GM19025 (cell line): ENCODE measurements around the gene FOXF1.

Experiments
- ATAC-seq: cut with Tn5 transposase; IDR thresholded peaks from one replicate; pipeline ENCODE4 v1.9.1; 2021; ENCODE audit warnings: mild to moderate bottlenecking, low read depth, moderate library complexity; ENCODE audit not compliant: unreplicated experiment

Gene FOXF1

DNA sequence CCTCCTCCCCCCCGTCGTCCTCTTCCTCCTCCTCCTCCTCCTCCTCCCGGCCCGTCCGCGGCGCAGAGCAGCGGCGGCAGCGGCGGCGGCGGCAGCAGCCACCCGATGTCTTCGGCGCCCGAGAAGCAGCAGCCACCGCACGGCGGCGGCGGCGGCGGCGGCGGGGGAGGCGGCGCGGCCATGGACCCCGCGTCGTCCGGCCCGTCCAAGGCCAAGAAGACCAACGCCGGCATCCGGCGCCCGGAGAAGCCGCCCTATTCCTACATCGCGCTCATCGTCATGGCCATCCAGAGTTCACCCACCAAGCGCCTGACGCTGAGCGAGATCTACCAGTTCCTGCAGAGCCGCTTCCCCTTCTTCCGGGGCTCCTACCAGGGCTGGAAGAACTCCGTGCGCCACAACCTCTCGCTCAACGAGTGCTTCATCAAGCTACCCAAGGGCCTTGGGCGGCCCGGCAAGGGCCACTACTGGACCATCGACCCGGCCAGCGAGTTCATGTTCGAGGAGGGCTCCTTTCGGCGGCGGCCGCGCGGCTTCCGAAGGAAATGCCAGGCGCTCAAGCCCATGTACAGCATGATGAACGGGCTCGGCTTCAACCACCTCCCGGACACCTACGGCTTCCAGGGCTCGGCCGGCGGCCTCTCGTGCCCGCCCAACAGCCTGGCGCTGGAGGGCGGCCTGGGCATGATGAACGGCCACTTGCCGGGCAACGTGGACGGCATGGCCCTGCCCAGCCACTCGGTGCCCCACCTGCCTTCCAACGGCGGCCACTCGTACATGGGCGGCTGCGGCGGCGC is at the start of gene FOXF1:
Gene FOXF1 (plus strand): TSS at position 63 of the 797 bp plus-strand sequence. CDS start 43 bp downstream, at position 106.
- ATAC-seq = no peak

GRCh38 chr16:86461037-86461436 is 49.3 kb upstream of the FOXF1 start:
- ATAC-seq = no peak

GRCh38 chr16:86462334-86463084 is 47.8 kb upstream of the FOXF1 start:
- no peak for ATAC-seq

GRCh38 chr16:86464044-86464443 is 46.3 kb upstream of the FOXF1 start:
- no peak for ATAC-seq

GRCh38 chr16:86465434-86465833 is 44.9 kb upstream of the FOXF1 start:
- no peak for ATAC-seq

DNA sequence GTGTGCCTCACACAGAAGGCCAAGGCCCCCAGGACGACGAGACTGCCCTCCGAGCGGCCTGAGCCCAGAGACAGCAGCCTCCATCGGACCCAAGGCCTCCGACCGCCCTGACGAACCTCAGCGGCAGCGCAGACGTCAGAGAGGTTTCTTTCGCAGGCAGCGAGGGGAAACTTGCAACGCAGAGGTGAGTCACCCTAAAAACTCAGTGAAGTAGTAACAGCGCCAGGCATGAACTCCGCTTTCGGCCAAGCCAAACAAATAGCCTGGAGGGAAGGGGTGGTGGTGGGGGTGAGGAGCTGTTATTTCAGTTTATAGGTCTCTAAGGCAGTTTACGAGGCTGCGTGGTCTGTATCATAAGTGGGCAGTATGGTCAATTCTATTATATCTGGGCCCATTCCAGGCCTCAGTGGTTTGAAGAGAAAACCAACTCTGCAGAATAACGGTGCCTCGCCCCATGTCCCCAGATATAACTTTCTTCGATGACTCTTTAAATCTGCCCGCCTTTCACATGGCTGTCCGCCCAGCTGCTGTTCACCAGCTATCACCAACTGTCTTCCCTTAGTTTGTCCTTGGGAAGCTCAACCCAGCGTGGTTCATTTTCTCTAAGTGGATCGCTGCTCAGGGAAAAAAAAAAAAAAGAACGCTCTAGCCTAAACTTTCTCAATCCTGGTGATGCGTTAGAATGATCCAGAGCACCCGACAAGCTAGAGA is 43.5 kb upstream of the FOXF1 start:
- no peak for ATAC-seq

DNA sequence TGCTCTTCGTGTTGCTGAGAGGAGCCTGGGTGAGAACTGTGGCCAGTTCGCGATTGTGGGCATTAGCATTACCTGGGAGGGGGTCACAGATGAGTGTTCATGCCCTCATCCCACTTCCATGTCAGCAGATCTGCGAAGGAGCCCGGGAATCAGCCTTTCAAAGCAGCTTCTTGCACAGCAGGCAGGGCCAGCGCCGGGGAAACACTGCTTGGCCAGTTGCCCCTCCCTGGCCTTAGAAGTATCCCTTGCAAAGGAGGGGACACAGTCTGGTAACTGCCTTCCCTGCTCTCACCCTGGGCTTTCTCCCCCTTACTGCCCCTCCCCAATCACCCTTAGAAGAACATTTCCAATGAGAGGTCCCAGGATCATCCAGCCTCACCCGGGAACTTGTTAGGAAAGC is 42.8 kb upstream of the FOXF1 start:
- no peak for ATAC-seq

DNA sequence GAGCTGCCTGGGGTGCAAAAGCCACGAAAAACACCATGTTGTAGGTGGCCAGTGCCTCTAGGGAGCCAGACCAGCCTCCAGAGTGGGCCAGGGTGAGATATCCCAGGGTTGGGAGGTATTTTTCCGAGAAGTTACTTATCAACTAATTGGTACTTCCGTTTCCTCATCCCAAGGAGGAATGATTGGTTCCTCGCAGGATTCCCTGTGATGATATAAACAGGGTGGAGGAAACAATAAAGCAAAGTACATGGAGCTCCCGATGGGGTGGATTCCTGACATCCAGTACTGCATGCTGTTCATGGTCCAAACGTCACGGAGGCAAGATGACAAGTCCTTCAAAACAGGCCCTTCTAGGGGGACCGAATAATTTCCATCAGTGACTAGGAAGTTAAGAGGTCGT is 39.4 kb upstream of the FOXF1 start:
- ATAC-seq = no peak

- no peak for ATAC-seq
These were observed 38.4 kb upstream of the FOXF1 start for GRCh38 chr16:86471896-86472295.

DNA sequence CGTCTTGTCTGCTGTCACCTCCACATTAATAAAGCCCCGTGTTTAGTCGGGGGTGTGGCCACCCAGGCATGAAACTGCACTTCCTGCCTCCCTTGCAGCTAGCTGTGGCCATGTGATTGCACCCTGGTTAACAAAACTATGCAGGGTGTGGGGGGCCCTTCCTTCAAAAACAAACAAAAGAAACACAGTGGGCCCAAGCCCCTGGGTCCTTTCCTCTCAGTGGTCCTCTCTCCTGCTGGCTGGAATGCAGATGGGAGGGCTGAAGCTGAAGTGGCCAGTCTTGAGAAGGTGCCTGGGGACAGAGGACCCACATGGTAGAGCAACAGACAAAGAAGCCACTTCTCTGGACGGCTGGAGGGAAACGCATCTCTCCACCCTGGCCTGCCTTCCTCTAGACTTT is 38.0 kb upstream of the FOXF1 start:
- ATAC-seq = no peak

DNA sequence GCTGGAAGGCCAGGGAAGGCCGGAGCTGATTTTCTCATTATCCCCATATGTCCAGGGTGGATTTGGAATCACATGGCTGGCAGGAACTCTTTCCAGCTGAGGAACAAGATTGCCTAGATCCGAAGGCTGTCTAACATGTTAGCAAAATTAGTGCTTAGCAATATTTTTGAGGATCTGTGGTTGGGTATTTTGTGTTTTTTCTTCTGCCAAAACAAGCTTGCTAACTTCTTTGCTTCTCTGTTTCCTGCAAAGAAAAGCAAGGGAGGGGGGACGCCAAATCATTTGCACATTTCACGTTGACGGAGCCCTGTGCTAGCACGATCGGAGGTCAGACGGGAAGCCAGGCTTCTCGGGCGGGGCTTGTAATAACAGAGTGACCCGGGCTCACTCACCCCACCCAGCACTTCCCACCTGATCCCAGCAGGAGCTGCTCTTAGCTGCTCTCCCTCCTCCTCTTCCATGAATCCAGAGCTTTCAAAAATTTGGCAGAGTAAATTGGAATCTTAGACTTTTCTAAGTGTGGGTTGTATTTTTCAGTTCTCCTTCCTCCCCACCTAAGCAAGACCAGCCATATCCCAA is 33.3 kb upstream of the FOXF1 start:
- ATAC-seq = no peak

DNA sequence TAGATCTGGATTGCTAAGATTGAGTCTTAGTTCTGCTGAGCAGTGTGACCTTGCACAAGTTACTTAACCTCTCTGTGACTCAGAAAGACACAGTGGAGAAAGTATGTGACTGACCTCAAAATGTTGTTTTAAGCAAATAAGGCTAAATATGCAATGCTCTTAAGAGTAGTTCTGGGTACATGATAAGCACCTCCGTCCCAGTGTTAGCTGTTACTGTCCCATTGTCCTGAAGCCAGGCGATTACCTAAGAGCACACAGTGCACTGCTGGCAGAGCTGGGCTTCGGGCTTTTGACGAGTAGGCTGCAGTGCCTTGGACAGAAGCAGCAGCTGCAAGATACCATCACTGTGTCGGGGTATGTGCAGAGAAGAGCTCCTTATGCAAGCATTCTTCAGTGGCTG is 32.7 kb upstream of the FOXF1 start:
- ATAC-seq = no peak

DNA sequence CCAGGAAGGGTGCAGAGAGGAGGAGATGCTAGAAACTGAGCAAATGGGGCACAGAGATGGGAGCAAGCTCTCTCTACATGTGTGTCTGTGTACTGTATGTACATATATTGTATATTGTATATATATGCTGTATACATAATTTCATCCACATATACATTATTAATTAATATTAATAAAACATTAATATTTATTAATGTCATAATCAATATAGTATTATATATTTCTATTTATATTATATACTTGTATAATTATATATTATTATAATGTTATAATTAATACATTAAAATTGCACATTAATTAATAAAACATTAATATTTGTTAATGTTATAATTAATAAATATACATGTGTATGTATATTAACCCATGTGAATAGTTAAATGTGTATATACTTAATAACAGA is 31.5 kb upstream of the FOXF1 start:
- ATAC-seq = no peak

DNA sequence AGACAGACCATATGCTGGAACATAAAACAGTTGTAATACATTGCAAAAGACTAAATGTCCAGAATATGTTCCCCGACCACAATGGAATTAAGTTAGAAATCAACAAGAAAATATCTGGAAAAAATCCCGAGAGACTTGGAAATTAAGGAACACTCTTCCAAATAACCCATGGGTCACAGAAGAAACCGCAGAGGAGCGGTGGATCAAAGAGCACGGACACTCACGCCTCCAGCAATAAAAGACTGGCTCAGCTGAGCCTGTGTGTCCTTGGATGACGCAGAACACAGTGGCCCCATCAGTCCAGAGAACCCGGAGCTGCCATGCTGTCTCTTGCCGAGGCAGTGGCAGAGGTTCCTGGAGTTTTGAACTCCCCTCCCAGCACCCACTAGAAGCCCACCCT is 30.9 kb upstream of the FOXF1 start:
- no peak for ATAC-seq

DNA sequence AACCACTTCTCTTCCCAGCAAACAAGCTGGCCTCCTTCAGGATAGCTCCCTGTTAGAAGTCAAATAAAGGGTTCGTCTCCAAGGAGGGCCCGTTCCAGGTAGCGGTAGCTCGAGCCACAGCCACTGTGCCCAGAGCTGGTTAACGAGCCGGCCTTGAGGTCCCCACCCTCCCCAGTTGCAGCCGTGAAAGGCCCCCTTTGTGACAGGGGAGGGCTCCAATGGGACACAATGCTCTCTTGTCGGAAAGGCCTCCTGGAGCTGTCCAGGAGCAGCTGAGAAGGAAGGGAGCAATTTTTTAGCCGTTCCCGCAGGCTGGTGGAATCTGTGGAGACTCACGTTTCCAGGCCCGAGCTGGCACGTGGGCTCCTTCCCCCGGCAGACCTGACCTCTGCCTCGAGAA is 29.9 kb upstream of the FOXF1 start:
- ATAC-seq = no peak

GRCh38 chr16:86481607-86482006 is 28.7 kb upstream of the FOXF1 start:
- no peak for ATAC-seq

DNA sequence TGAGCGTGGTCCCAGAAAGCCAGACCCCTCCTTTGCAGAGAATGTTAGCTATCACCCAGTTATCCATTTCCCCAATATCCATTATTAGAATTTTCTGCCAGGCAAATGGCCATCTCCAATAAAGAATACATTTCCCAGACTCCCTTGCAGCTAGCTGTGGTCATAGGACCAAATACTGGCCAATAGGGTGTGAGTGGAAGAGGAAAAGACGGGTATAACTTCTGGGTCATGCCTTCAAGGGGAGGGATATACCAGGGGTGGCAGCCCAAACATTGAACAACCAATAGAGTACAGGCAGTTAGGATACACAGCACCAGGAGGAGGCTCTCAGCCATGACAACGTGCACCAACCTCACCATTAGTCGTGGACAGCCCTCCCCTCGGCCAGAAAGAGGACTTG is 26.1 kb upstream of the FOXF1 start:
- ATAC-seq = no peak

- no peak for ATAC-seq
These were observed 24.6 kb upstream of the FOXF1 start for GRCh38 chr16:86485746-86486145.

- no peak for ATAC-seq
These were observed 19.3 kb upstream of the FOXF1 start for GRCh38 chr16:86490859-86491639.

DNA sequence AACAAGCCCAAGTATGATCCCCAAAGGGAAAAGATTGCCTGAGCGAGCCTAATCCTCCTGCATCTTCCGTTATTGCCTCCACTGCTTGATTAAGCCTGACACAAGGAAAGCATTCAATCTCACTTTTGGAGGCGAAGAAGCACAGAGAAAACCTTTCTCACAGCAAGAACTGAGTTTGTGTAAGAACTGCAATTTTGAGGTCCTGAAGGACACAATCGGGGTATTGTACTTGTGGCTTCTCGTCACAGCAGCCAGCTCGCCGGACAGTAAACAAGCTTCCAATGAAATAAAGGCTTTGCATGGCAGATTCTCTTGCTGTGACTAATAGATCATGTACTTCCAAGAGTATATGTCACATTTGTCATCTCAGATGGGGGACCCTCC is 18.7 kb upstream of the FOXF1 start:
- no peak for ATAC-seq
